Cerebellar cortex (tissue), 1 donor: ENCODE measurements around the gene DLGAP1.

Experiments used
- DNase-seq: peaks from one replicate; pipeline ENCODE4 v3.0.0-alpha.2; 2015; ENCODE audit warnings: low spot score

The DLGAP1 gene

GRCh38 chr18:4286256-4286655 is 168.9 kb downstream of the DLGAP1 start:
- DNase-seq: no peak

DNA sequence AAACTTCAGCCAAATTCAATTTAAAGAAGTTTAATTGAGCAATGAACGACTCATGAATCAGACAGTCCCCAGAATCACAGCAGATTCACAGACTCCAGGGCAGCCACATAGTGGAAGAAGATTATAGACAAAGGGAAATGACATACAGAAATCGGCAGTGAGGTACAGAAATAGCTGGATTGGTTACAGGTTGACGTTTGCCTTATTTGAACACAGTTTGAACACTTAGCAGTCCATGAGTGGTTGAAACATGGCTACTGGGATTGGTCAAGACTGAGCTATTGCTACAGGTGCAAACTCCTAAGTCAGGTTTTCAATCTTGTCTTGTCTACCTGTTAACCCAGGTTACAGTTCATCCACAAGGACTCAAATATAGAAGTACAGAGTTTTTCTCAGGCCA is 169.6 kb downstream of the DLGAP1 start:
- DNase-seq: no peak

GRCh38 chr18:4284528-4284927 is 170.6 kb downstream of the DLGAP1 start:
- no peak for DNase-seq

- no peak for DNase-seq
Measured at GRCh38 chr18:4283746-4284291, 171.3 kb downstream of the DLGAP1 start.

- no peak for DNase-seq
Measured at GRCh38 chr18:4282954-4283353, 172.2 kb downstream of the DLGAP1 start.

DNA sequence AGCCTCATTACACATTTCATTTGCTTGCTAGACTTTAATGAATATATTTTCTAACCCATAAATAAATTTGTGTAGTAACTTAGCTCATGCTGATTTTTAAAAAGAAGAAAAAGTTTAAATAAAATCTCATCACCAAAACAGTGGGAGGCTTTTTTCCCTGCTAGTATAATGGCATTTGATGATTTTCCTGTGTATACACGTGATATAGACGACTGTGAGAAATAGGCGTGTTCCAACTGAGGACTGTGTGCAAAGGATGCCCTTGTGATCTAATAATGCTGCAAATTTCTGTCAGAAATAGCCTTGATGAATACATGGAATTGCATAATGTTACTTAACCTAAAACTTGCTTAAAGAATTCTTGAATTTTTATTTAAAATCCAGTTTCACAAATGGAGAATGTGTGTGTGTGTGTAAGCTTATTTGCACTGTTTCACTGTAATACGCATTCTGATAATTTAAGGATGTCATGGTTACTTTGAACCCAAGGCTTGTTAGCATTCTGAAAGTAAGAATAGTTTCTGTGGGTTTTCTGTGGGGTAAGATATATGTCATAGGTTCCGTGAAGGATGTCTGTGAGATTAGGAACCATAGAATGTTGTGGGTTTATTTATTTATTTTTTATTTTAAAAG is 178.0 kb downstream of the DLGAP1 start:
- no peak for DNase-seq

GRCh38 chr18:4271952-4272351 is 183.2 kb downstream of the DLGAP1 start:
- DNase-seq: no peak

DNA sequence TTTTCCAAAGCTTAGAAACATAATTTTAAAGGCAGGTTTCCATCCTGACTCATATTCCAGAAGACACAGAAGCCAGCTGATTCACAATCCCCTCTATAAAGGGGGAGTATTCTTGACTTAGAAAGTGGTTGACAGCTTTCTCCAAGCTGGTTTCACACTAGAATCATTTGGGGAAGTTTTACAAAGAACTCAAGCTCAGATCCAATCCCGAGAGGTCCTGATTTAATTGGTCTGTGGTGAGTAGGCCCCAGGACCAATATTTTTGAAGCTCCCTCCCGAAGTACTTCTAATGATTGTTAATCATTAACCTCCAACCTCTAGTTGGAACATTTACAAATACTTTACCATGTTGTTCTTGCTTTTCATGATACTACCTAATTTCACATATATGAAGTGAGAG is 184.1 kb downstream of the DLGAP1 start:
- DNase-seq: no peak

DNA sequence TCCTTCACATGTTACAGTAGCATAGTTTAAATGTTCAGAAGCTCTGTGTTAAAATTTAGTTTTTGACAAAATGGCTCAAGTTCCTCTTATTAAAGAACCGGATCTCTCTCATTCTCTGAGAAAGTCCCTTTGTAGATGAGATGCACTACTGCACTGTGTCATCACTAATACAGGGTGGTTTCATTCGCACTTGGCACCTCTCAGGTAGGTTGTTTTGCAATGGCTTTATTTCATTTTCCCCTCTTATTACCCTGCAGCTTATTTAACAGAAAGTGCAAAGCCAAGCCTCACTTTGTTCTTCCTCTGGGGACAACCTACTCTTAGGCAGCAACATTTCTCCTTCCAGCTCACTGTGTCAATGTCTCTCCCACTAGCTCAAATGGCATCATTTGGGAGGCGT is 185.1 kb downstream of the DLGAP1 start:
- DNase-seq: no peak

GRCh38 chr18:4267641-4268040 is 187.5 kb downstream of the DLGAP1 start:
- no peak for DNase-seq

GRCh38 chr18:4264347-4264791 is 190.7 kb downstream of the DLGAP1 start:
- peak; percentile 93 for DNase-seq

DNA sequence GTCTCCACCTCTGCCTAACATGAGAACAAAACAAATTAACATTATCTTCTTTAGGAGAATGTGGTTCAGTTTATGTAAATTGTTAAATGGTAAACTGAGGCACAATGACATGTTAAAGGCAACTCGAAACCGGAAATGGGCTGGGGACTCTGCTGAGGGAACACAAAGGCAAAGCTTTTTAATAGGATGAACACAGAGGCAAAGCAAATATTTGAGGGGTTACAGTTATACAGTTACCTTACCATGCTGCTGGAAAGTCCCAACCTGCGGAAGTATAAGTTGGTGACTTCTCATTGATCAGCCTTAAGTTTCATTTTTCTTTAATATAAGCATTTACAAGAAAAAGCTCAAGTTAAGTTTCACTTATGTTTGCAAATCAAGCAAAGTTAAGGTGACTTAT is 195.0 kb downstream of the DLGAP1 start:
- no peak for DNase-seq

DNA sequence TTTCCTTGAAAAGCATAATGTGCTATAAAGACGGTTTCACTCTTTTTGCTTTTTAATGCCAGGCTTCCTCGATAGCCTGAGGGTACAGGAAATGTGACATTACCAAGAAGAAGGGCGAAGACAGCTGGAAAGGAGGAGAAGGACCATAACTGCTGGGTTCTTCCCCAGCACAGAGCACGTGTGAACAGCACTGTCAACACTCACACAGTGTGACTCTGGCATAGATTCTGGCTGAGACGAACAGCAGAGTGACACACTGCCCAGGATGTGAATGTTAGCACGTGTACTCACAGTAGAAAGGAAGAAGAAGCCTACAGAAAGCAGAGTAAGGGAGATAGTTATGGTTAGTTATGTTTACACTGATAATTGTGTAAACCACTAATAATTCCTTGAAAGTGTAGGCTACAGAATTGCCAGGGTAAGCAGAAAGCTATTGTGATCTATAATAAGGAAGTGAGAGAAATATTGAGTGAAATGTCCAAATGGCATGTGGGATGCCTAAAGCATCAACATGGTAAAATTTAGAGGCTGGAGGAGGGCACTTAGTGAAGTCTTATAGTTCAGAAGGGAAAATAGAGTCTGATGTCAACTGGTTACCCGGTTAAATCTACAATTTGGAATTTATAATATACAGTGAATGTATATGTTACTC is 198.2 kb downstream of the DLGAP1 start:
- DNase-seq: no peak

DNA sequence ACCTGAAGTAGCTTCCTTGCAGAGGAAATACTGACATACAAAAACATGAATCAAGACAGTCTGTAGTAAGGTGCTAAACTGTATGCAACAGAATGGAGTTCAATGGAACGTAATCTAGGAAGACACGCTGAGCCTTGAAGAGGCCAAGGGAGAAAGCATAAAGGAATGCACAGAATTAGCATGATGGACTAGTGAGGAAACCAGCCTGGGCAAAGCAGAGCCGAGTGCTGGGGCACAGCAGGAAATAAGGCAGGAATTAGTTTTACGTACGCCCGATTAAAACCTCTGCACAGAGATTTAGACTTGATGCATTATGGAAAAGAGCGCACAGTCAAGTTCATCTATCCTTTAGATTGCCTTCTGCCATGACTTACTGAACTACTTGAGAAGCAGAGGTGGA is 200.3 kb downstream of the DLGAP1 start:
- no peak for DNase-seq

GRCh38 chr18:4252829-4253228 is 202.3 kb downstream of the DLGAP1 start:
- no peak for DNase-seq

DNA sequence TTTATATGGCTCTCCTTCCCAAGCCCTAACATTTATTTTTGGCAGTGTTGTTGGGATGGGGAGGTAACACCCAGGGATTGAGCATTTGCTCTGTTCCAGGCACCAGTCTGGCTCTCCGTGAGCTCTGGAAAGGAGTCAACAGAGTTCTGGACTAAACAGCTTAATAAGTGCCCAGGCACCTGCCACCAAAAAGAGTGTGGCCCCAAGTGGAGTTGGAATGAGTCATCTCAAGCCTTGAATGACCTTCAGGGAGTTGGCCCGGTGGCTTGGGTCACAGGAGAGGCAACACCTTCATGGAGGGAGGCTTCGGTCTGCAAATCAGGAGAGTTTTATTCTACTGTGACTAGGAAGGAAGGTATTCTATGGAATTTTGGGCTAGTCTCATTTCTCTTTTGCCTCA is 203.2 kb downstream of the DLGAP1 start:
- peak; percentile 68 for DNase-seq

GRCh38 chr18:4251206-4251605 is 203.9 kb downstream of the DLGAP1 start:
- DNase-seq: no peak

DNA sequence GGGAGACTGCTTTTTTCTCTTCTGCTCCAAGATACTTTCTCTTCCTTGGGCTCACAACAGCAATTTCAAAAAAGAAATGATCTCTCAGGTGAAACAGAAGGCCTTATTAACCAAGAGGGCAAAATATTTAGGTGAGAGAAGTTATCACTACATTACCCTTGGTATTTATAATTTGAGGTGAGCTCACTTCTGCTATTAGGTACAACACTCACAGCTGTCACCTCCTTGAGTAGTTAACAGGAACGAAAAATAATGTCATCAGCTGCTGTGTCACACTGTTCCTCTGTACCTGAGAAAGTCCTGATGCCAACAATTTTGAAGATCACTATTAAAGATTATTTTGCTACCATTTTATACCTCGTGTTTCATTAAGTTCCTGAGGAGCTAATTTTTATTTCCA is 205.0 kb downstream of the DLGAP1 start:
- DNase-seq: no peak

DNA sequence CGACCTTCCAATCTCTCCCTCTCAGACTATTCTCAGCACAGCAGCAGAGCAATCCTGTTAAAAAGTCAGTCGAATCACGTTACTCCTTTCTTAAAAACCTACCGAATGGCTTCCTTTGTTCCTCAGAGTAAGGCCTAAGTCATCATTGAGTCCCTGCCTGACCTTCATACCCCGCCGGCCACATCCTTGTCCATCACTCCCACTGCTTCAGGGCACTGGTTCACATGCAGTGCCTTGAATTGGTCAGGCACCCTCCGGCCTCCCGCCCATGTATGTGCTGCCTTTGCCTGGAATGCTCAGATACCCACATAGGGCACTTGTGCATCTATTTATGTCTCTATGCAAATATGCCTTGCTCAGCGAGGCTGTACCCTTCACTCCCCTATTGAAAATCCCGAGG is 206.4 kb downstream of the DLGAP1 start:
- no peak for DNase-seq

DNA sequence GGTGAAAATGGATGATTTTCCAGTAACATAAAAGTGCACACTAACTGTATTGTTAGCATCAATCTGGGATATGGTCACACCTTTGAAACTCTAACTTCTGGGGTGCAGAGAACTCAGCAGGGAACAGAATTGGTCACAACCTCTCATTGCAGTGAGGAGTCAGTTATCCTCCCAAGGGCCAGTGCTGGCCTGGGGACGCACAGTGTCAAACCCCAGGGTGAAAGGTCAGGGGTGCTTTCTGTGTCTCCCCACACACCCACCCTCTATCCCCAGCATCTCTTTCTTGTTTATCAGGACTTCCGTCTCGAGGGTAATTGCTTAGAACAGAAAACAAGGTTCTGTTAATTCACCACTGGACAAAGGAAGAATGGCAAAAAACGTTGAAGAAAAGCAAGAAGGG is 208.7 kb downstream of the DLGAP1 start:
- DNase-seq: no peak

GRCh38 chr18:4245456-4245855 is 209.7 kb downstream of the DLGAP1 start:
- no peak for DNase-seq

DNA sequence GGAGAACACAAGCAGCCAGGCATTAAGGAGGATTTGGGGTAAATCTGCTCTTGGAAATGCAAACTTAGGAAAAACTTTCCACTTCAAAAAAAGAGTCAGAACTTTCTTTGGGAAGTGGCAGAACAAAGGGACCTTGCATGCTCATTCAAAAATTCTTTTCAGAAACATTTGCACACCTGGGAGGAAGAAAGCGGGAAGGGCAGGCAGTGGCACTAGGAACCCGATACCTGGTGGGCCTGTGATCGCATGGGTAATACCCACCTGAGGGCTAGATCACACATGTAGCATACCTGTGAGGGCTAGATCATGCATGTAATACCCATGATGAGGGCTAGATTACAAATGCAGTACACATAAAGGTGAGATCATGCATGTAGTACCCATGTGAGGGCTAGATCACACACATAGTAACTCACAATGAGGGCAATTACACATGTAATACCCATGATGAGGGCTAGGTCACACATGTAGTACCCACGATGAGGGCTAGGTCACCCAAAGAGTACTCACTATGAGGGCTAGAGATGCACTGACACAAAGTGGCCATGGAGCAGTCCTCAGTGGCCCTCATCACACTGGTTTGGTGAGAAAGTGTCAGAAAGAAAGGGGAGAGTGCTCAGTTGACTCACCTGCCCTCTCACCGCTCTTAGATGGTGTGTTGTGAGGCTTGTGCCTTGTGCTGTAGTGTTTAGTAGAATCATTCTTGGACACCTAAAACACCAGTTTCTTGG is 212.5 kb downstream of the DLGAP1 start:
- DNase-seq: no peak

- DNase-seq: no peak
Measured at GRCh38 chr18:4241090-4241617, 214.0 kb downstream of the DLGAP1 start.
